Glomerular visceral epithelial cell (primary cell): ENCODE results near the gene KIF23.

Experiments
- DNase-seq: peaks from one replicate; pipeline ENCODE4 v3.0.0-alpha.2; 2016; ENCODE audit errors: extremely low spot score

The KIF23 gene

DNA sequence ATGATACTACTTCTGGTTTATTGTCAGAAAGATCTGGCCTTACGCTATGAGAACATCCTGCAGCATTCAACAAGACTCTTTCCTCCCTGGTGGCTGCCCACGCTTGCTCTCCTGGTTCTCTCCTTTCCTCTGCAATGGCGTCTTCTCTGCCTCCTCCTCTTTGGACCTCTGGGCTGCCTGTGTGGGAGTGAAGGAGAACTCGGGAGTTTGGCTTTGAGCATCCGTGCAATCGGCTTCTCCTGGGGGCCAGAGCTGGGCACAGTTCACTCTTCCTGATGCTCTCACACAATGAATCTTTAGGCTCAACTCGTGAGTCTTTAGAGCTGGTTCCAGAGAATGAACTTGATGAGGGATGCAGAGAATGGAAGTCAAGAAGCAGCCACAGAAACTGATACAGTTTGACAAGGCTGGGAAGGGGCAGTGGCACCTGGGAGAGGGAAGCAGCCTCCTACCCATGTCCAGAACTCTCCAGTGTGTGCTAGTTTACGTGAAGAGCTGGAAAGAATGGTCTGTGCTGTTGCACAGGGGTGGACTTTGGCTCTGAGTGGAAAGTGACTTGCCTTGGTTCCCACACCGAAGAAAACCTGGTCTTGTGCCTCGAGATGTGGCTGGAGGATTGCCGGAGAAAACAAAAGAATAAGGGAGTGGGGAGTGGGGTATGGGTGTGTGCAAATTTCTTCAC, 76.3 kb downstream of the KIF23 start:
- no peak for DNase-seq

DNA sequence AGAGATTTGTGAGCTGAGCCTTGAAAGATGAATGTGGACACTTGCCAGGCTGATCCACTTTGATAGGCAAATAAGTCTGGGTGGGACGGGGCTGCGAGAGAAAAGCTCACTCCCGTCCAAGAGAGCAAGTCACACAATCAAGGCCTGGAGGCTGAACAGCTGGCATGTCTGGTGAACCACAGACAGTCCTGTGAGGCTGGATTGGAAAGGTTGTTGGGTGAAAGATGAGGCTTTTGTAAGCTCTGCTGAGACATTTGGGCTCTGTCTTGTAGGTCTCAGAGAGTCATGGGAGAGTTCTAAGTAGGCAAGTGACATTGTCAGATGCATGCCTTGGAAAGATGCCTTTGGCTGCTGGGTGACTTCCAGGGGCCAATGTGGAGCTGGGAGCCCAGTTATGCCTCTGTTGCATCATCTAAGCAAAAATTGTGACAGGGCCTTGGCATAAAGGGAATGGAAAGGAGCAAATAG, 76.9 kb downstream of the KIF23 start:
- DNase-seq: no peak

DNA sequence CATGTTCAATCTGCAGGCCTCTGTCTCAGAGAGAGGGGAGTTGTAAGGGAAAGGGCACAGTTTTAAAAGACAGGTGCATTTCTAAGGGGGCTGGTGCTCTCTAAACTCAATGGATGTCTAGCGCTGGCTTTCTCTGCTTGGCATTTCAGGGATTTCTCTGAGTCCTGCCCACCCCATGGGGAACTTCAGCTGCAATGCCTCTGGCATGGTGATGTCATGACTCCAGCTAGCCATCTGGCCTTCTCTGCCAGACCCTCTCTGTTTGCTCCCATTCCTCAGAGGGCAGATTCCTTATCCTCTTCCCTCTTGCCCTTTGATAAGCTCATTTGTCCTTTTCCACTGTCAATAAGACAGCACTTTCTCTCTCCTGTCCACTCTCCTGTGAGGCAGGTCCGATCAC, 79.3 kb downstream of the KIF23 start:
- no peak for DNase-seq

DNA sequence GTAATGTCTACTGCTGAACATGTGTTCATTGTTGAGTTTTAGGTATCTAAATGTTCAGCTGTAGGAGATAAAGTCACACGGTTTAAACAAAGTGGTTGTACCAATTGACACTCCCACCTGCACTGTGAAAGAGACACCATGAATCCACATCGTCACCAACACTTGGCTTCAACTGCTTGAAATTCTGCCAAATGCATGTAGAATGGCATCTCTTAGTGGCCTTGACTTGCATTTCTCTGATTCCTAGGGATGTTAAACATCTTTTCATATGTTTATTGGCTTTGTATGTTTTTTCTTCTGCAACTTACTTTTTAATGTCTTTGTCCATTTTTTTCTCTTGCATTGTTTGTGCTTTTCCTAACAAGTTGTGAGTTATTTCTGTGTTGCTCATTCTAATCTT, 81.9 kb downstream of the KIF23 start:
- DNase-seq: no peak

DNA sequence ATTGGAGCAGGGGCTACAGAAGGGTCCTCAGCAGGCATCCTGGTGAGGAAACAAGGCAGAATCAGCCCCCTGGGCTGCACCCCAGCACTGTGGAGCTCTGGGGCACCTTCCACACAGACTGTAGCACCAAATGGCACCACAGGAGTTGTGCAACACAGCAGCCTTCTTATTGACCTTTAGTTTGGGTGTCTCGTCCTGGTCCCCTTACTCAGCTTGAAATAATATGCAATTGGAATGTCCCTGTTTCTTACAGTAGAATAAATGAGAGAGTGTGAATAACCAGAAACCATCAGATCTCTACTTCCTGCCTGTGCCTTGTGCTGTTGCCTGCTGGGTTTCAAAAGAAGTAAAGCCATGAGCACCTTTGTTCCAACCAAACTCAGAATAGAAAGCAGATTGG, 82.9 kb downstream of the KIF23 start:
- no peak for DNase-seq

DNA sequence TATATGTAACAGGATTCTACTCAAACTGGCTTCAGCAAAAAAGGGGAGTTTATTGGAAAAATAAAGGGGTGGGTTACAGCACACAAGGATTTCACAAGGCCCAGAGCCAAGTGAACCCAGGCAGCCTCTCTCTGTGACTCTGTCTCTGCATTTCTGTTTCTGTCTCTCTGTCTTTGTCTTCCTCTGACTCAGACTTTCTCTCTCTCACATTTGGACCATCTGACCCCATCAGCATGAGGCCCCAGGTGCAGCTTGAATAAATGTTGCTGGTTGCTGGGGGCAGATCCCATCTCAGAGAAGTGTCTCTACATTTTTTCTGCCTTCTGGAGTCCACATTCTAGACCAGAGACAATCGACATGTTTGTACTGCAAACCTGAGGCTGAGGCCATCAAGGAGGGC, 83.5 kb downstream of the KIF23 start:
- no peak for DNase-seq
